ENCODE measurements around the gene LY9.

The LY9 gene

DNA sequence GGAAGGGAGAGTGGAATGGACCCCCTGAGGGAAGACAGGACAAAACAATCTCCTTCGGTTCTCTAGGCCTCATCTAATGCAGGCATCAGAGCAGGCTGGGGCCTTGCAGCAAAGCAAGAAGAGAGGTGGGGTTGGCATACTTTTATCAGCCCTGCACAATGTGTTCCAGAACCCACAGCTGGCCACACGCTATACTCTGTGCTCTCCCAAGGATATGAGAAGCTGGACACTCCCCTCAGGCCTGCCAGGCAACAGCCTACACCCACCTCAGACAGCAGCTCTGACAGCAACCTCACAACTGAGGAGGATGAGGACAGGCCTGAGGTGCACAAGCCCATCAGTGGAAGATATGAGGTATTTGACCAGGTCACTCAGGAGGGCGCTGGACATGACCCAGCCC lies 27.3 kb downstream of the LY9 start:
- TF ChIP-seq, protein P1, sequence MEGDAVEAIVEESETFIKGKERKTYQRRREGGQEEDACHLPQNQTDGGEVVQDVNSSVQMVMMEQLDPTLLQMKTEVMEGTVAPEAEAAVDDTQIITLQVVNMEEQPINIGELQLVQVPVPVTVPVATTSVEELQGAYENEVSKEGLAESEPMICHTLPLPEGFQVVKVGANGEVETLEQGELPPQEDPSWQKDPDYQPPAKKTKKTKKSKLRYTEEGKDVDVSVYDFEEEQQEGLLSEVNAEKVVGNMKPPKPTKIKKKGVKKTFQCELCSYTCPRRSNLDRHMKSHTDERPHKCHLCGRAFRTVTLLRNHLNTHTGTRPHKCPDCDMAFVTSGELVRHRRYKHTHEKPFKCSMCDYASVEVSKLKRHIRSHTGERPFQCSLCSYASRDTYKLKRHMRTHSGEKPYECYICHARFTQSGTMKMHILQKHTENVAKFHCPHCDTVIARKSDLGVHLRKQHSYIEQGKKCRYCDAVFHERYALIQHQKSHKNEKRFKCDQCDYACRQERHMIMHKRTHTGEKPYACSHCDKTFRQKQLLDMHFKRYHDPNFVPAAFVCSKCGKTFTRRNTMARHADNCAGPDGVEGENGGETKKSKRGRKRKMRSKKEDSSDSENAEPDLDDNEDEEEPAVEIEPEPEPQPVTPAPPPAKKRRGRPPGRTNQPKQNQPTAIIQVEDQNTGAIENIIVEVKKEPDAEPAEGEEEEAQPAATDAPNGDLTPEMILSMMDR (IDR thresholded peaks at IDR 0.05; ENCODE audit: insufficient read depth, low read depth, low read length, missing control alignments) = no peak
- H3K4me3 ChIP-seq (ENCODE audit: low read length) = no peak overlapping the region
- DNase-seq (ENCODE audit: low read depth) = no peak

DNA sequence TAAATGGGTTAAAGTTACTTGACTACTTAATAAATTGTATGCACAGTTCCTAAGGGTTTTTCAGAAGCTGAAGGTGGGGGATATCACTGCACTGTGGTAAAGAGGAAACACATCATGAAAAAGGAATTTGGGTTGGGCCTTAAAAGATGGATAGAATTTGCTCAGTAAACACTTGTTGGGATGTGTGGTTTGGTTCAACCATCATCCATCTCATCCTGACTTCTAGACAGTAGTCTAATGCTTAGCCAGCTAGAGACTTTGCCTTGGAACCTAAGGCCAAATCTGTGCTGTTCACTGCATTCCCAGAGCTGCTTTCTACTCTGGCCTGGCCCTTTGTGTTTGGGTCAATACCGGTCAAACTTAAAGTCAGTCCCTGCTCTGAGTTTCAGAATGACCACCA lies 30.6 kb downstream of the LY9 start:
- TF ChIP-seq, protein P1 (IDR thresholded peaks at IDR 0.05; ENCODE audit: insufficient read depth, low read depth, low read length, missing control alignments) = no peak
- peak; percentile 35 for DNase-seq (ENCODE audit: low read depth)
- no peak overlapping the region for H3K4me3 ChIP-seq (ENCODE audit: low read length)

DNA sequence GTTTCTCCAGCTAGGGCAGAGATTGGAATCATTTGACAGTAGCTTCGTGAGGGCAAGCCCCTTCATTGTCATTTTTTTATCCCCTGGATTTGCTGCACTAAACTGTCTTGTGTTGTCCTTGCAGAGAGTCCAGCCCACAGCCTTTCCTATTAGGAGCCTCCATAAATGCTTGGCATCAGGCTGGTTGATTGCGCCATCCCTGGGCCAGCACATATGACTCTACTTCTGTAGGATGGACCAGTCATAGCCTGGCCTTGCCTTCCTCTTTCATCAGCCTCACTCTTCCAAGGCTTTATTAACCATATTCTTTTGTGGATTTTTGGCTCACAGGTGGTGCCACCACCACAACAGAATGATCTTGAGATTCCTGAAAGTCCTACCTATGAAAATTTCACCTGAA lies 31.4 kb downstream of the LY9 start:
- H3K4me3 ChIP-seq (ENCODE audit: low read length) = no peak overlapping the region
- TF ChIP-seq, protein P1 (IDR thresholded peaks at IDR 0.05; ENCODE audit: insufficient read depth, low read depth, low read length, missing control alignments) = no peak
- peak; percentile 83 for DNase-seq (ENCODE audit: low read depth)

DNA sequence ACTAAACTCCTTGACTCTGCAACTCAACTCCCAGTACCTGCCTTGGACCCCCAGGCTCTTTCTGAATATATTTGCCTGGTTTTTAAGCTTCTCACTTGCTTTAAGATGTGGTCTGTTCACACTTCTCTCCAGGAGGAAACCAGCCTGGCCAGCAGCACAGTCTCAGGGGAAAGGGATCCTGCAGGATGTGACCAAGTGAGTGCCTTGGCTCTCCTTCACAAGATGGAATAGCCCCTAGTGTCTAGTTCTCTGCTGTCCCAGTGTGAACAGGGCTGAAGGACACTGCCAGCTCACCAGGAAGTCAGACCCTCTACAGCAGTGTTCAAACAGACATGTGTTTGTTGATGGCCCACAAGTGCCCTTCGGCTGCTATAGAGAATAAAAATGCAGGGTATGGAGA lies 33.8 kb downstream of the LY9 start:
- TF ChIP-seq, protein P1 (IDR thresholded peaks at IDR 0.05; ENCODE audit: insufficient read depth, low read depth, low read length, missing control alignments) = no peak
- no peak for DNase-seq (ENCODE audit: low read depth)
- no peak overlapping the region for H3K4me3 ChIP-seq (ENCODE audit: low read length)

DNA sequence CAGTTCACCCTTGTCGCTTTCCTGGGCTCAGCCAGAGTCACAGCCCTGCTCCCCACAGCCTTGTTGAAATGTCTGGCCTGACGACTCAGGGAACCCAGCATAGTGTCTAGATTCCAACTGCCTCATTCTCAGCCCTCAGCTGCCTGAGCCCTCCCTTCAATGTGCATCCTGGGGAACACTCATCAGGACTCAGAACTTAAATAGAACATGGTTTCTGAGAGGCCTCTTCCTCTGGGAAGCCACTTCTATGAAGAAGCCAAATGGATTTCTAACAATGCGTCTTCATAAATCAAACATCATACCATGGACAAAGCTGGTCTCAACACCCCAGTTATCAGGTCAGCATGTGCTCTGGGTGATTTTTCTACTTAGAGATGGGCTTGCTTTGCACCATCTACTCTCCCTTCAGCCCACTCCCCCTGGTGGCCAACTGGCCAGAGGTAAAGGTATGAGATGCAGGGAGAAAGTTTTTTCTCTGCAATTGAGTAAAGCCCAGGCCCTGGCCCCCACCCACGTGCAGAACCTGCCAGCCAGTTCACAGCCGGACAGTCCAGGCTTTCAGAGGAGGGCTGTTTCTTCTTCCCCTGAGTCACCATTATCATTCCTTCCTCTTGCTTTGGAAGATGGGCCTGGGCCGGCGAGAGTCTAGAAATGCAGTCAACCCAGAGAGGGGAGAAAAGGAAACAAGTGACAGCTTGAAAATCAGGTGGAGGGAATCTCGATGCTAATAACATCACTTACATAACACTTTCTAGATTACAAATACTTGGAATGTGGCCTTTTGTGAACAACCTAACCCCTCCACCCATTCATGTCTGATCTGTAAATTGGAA lies 34.6 kb downstream of the LY9 start:
- no peak overlapping the region for H3K4me3 ChIP-seq (ENCODE audit: low read length)
- TF ChIP-seq, protein P1 (IDR thresholded peaks at IDR 0.05; ENCODE audit: insufficient read depth, low read depth, low read length, missing control alignments) = peak; percentile 85
- DNase-seq (ENCODE audit: low read depth) = peak; percentile 74

DNA sequence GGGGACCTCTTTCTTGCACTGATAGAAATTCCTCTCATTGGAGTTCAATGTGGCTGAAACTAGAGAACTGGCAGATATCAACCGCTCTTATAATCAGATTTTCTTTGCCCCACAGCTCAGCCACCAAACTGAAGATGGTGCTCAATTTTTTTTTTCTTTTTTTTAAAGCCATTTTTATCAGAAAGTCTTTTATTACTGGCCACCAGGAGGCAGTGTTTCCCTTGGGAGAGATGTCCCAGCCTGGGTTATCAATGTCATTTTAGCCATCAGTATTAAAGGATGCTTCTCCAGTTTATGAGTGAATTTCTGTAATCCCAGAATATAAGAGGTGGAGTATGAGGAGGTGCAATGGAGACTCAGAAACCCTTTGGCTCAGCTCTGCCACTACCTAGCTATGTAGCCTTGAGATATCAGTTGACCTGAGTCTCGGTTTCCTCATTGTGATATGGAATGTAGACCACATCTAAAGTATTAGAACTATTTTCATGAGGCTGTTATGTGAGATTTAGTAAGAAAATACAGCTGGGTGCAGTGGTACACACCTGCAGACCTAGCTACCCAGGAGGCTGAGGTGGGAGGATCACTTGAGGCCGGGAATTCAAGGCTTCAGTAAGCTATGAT lies 39.1 kb downstream of the LY9 start:
- TF ChIP-seq, protein P1 (IDR thresholded peaks at IDR 0.05; ENCODE audit: insufficient read depth, low read depth, low read length, missing control alignments) = peak; percentile 67
- no peak overlapping the region for H3K4me3 ChIP-seq (ENCODE audit: low read length)
- DNase-seq (ENCODE audit: low read depth) = peak; percentile 60

Measured in epithelial cell of esophagus (primary cell).